ENCODE data around the gene ZNF43.

DNA sequence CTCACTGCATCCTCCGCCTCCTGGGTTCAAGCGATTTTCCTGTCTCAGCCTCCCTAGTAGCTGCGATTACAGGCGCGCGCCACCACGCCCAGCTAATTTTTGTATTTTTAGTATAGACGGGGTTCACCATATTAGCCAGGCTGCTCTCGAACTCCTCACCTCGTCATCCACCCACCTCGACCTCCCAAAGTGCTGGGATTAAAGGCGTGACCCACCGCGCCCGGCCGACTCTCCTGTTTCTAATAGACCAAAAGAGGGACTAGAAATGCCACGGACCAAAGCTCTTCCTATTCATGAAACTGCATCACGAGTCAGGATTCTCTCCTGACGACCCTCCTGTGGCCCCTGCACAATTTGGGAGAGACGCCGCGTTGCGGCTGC is 563 bp downstream of the ZNF43 start:
- TF ChIP-seq POLR2A (IDR thresholded peaks at IDR 0.05) (no peak), POLR2AphosphoS5 (IDR thresholded peaks at IDR 0.05) (no peak)
- TF ChIP-seq, protein P1, sequence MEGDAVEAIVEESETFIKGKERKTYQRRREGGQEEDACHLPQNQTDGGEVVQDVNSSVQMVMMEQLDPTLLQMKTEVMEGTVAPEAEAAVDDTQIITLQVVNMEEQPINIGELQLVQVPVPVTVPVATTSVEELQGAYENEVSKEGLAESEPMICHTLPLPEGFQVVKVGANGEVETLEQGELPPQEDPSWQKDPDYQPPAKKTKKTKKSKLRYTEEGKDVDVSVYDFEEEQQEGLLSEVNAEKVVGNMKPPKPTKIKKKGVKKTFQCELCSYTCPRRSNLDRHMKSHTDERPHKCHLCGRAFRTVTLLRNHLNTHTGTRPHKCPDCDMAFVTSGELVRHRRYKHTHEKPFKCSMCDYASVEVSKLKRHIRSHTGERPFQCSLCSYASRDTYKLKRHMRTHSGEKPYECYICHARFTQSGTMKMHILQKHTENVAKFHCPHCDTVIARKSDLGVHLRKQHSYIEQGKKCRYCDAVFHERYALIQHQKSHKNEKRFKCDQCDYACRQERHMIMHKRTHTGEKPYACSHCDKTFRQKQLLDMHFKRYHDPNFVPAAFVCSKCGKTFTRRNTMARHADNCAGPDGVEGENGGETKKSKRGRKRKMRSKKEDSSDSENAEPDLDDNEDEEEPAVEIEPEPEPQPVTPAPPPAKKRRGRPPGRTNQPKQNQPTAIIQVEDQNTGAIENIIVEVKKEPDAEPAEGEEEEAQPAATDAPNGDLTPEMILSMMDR (IDR thresholded peaks at IDR 0.05) = no peak

Data from sigmoid colon (tissue), 4 donors.